Measurements from ENCODE around the gene C1orf52. TPM values are rescaled to one million over a fixed set of nuclear protein-coding genes. Genes with fewer than 3 reads are reported as not detected.

Gene C1orf52
- total and polyA plus RNA-seq, 9 of the 15 experiments (the other 6 are each of a cell fraction or from before 2014, with no cell fraction given) = 17.0 to 38.5 (median 33.0) TPM

DNA sequence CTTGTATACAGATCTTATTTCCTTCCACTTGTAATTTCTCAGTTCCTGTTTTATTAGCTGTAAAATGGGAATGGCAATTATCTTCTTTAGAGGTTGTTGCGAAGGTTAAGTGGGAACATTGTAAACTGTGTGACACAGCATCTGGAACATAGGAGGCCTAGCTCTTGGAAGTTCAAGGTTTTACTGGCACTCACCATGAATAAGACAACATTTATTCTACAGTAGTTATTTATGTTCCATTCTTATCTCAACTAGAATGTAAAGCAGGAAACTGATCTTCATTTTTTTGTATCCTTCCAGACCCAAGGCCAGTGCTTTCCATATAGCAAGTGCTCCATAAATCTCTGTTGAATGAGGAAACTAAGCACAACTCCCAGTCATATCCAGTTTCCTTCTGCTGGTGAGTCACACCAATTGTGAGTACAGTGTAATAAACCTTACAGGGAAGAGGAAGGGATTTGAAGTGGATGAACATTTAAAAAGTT, 15.5 kb upstream of the C1orf52 start:
- 63% methylated on average over 1 of the region's 1 CpG for whole genome bisulfite sequencing (ENCODE audit: insufficient coverage, low coverage, missing lambda C conversion rate)
- CTCF ChIA-PET (ENCODE audit: low intra/inter-chr PET ratio) = no interaction called here
- in situ Hi-C loops (cut with MboI) = no loop called here
- peaks cover 43% of the 10 kb centered on the region for H3K79me2 ChIP-seq (ENCODE audit: control insufficient read depth, insufficient read depth, low read length)
- 0 out of 3 replicates have a peak overlapping the region, but pooled peaks have one; percentile 87 for H3K27ac ChIP-seq (ENCODE audit: extremely low read depth, low read depth, low read length)
- H3K27me3 ChIP-seq (ENCODE audit: control insufficient read depth in 2 of 2, insufficient read depth in 2 of 2, low read length in 2 of 2) = no peaks in the 10 kb centered on the region
- H3K9ac ChIP-seq (ENCODE audit: insufficient read depth in 1 of 2, low read depth in 2 of 2, low read length in 2 of 2) = peak overlapping the region in 1 of 2 experiments; percentile 88; a peak in 3 of 4 replicates
- peak; percentile 49 for FAIRE-seq
- H2AFZ ChIP-seq (ENCODE audit: low read depth, low read length) = no peak overlapping the region
- no peaks in the 10 kb centered on the region for H3K9me3 ChIP-seq (replicated peaks; ENCODE audit: control insufficient read depth, insufficient read depth, low read depth, low read length)
- intact Hi-C loops (cut with micrococcal nuclease) = no loop called here
- no TSS peak for BruUV-seq (replicated peaks)
- no peaks in the 10 kb centered on the region for H3K9me1 ChIP-seq (ENCODE audit: control insufficient read depth, insufficient read depth, low read length)
- H4K20me1 ChIP-seq (replicated peaks; ENCODE audit: control insufficient read depth, insufficient read depth, low read length) = no peaks in the 10 kb centered on the region
- H3K4me3 ChIP-seq = peak overlapping the region; percentile 79
- POLR2A ChIA-PET = interaction anchor here (1.3 kb wide), 1 partner anchor 15 kb away, joined by 4 read pairs; the partner anchor contains the start of gene C1orf52
- H3K4me2 ChIP-seq (ENCODE audit: insufficient read depth, low read length) = peak overlapping the region; percentile 98
- DNase-seq (ENCODE audit: extremely low read depth in 1 of 4, low spot score in 3 of 4) = peak in 1 of 4 experiments; percentile 32
- H3K4me1 ChIP-seq (replicated peaks in 1 of 2; ENCODE audit: control insufficient read depth in 2 of 2, insufficient read depth in 2 of 2, low read length in 2 of 2) = peaks cover 15 to 16% of the 10 kb centered on the region in 2 experiments; a peak in 3 of 5 replicates
- ATAC-seq = no peak
- peaks cover 44% of the 10 kb centered on the region for H3K36me3 ChIP-seq (ENCODE audit: control insufficient read depth, insufficient read depth, low read length)
- TF ChIP-seq RBFOX2 (IDR thresholded peaks at IDR 0.05; ENCODE audit: low read depth, low read length) (peak; percentile 56; the same call in 1 of the 2 replicates), ZNF311 (CRISPR knock-in tag; IDR thresholded peaks at IDR 0.05) (no peak), ESRRA (IDR thresholded peaks at IDR 0.05; ENCODE audit: borderline replicate concordance, low read depth) (peak; percentile 35; the same call in 1 of the 2 replicates), BRD9 (IDR thresholded peaks at IDR 0.05; ENCODE audit: low read depth, partially characterized antibody) (no peak), KDM1A (IDR thresholded peaks at IDR 0.05) (peak; percentile 50 to 61; a peak in 3 of 4 replicates), ARID1B (IDR thresholded peaks at IDR 0.05) (0 out of 2 replicates have a peak, but pooled peaks have one; percentile 26), FOSL1 (tag; conservative IDR thresholded peaks at IDR 0.05) (peak; percentile 78)
- TF ChIP-seq, protein P1, sequence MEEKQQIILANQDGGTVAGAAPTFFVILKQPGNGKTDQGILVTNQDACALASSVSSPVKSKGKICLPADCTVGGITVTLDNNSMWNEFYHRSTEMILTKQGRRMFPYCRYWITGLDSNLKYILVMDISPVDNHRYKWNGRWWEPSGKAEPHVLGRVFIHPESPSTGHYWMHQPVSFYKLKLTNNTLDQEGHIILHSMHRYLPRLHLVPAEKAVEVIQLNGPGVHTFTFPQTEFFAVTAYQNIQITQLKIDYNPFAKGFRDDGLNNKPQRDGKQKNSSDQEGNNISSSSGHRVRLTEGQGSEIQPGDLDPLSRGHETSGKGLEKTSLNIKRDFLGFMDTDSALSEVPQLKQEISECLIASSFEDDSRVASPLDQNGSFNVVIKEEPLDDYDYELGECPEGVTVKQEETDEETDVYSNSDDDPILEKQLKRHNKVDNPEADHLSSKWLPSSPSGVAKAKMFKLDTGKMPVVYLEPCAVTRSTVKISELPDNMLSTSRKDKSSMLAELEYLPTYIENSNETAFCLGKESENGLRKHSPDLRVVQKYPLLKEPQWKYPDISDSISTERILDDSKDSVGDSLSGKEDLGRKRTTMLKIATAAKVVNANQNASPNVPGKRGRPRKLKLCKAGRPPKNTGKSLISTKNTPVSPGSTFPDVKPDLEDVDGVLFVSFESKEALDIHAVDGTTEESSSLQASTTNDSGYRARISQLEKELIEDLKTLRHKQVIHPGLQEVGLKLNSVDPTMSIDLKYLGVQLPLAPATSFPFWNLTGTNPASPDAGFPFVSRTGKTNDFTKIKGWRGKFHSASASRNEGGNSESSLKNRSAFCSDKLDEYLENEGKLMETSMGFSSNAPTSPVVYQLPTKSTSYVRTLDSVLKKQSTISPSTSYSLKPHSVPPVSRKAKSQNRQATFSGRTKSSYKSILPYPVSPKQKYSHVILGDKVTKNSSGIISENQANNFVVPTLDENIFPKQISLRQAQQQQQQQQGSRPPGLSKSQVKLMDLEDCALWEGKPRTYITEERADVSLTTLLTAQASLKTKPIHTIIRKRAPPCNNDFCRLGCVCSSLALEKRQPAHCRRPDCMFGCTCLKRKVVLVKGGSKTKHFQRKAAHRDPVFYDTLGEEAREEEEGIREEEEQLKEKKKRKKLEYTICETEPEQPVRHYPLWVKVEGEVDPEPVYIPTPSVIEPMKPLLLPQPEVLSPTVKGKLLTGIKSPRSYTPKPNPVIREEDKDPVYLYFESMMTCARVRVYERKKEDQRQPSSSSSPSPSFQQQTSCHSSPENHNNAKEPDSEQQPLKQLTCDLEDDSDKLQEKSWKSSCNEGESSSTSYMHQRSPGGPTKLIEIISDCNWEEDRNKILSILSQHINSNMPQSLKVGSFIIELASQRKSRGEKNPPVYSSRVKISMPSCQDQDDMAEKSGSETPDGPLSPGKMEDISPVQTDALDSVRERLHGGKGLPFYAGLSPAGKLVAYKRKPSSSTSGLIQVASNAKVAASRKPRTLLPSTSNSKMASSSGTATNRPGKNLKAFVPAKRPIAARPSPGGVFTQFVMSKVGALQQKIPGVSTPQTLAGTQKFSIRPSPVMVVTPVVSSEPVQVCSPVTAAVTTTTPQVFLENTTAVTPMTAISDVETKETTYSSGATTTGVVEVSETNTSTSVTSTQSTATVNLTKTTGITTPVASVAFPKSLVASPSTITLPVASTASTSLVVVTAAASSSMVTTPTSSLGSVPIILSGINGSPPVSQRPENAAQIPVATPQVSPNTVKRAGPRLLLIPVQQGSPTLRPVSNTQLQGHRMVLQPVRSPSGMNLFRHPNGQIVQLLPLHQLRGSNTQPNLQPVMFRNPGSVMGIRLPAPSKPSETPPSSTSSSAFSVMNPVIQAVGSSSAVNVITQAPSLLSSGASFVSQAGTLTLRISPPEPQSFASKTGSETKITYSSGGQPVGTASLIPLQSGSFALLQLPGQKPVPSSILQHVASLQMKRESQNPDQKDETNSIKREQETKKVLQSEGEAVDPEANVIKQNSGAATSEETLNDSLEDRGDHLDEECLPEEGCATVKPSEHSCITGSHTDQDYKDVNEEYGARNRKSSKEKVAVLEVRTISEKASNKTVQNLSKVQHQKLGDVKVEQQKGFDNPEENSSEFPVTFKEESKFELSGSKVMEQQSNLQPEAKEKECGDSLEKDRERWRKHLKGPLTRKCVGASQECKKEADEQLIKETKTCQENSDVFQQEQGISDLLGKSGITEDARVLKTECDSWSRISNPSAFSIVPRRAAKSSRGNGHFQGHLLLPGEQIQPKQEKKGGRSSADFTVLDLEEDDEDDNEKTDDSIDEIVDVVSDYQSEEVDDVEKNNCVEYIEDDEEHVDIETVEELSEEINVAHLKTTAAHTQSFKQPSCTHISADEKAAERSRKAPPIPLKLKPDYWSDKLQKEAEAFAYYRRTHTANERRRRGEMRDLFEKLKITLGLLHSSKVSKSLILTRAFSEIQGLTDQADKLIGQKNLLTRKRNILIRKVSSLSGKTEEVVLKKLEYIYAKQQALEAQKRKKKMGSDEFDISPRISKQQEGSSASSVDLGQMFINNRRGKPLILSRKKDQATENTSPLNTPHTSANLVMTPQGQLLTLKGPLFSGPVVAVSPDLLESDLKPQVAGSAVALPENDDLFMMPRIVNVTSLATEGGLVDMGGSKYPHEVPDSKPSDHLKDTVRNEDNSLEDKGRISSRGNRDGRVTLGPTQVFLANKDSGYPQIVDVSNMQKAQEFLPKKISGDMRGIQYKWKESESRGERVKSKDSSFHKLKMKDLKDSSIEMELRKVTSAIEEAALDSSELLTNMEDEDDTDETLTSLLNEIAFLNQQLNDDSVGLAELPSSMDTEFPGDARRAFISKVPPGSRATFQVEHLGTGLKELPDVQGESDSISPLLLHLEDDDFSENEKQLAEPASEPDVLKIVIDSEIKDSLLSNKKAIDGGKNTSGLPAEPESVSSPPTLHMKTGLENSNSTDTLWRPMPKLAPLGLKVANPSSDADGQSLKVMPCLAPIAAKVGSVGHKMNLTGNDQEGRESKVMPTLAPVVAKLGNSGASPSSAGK (IDR thresholded peaks at IDR 0.05) = no peak
